Activated CD4-positive, alpha-beta memory T cell treated with anti-CD3 and anti-CD28 coated beads, Interleukin-2, amount 10 ng/mL, durations not matched to agents 7 days and 5 days (primary cell): Measurements from ENCODE around the gene ATP5ME. TPM values are rescaled to one million over a fixed set of nuclear protein-coding genes. Genes with fewer than 3 reads are reported as not detected.
"Not testable (repeated sequence)": the region's sequence is repeated elsewhere in the genome, so short reads cannot be mapped to it uniquely, and the experiment has no call there.

Source experiments
- CTCF ChIA-PET: fragments of 350-600 bp; sonication (Branson Sonifier 250); formaldehyde crosslinking; loops from one replicate; lab custom pipeline; 2021; ENCODE audit warnings: antibody characterized with exemption, inconsistent platforms; lab: Charles Lee
- POLR2A ChIA-PET: fragments of 350-600 bp; sonication (Branson Sonifier 250); formaldehyde crosslinking; loops from one replicate; lab custom pipeline; 2021; ENCODE audit warnings: antibody characterized with exemption; lab: Charles Lee
- DNase-seq: peaks from one replicate; pipeline ENCODE4 v3.0.0-alpha.2; 2020
- H3K27ac Mint-ChIP-seq: one replicate; pipeline ENCODE4 v1.8.0; 2021; ENCODE audit warnings: mild to moderate bottlenecking, mixed read lengths
- H3K27me3 Mint-ChIP-seq: one replicate; pipeline ENCODE4 v1.8.0; 2021; ENCODE audit warnings: mixed read lengths
- H3K36me3 Mint-ChIP-seq: one replicate; pipeline ENCODE4 v1.8.0; 2021; ENCODE audit warnings: low read depth, mixed read lengths
- H3K4me1 Mint-ChIP-seq: one replicate; pipeline ENCODE4 v1.8.0; 2021; ENCODE audit warnings: mixed read lengths
- H3K4me3 Mint-ChIP-seq: one replicate; pipeline ENCODE4 v1.8.0; 2021; ENCODE audit warnings: mild to moderate bottlenecking, mixed read lengths
- H3K9me3 Mint-ChIP-seq: one replicate; pipeline ENCODE4 v1.8.0; 2021; ENCODE audit warnings: mixed read lengths
- total RNA-seq, 2 experiments: library from RNA; stranded (reverse); gene quantifications; one replicate each; pipeline ENCODE4 v1.2.3, GENCODE V29; 2021

Gene ATP5ME
- total RNA-seq, 2 experiments from 2014 or later = 205 TPM

DNA sequence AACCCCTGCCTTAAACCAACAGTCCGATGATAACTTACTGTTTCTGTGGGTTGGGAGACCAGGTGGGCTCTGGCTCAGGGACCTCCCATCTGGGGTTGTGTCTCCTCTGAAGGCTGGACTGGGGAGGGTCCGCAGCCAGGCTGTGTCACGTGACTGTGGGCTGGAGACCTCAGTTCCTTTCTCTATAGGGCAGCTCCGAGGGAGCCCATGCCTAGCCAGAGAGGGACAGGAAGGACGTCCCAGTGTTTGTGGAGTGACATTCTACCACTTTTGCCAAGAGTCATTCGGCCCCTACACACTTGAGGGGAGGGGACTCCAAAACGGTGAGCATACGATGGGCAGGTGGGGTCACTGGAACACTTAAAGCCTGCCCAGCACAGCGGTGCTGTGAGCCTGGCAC, 36.0 kb upstream of the ATP5ME start:
- H3K36me3 Mint-ChIP-seq = peaks cover 26% of the 10 kb centered on the region
- POLR2A ChIA-PET = interaction anchor here (1.4 kb wide), 2 partner anchors 11 to 236 kb away, joined by 3 to 5 read pairs; no protein-coding TSS in a partner anchor
- CTCF ChIA-PET = interaction anchor here (1.0 kb wide), 1 partner anchor 33 kb away, joined by 3 read pairs; no protein-coding TSS in a partner anchor
- H3K4me3 Mint-ChIP-seq = no peak overlapping the region
- no peak for DNase-seq
- H3K27me3 Mint-ChIP-seq = no peaks in the 10 kb centered on the region
- H3K4me1 Mint-ChIP-seq = peaks cover 19% of the 10 kb centered on the region
- H3K27ac Mint-ChIP-seq = no peak overlapping the region
- H3K9me3 Mint-ChIP-seq = no peaks in the 10 kb centered on the region

DNA sequence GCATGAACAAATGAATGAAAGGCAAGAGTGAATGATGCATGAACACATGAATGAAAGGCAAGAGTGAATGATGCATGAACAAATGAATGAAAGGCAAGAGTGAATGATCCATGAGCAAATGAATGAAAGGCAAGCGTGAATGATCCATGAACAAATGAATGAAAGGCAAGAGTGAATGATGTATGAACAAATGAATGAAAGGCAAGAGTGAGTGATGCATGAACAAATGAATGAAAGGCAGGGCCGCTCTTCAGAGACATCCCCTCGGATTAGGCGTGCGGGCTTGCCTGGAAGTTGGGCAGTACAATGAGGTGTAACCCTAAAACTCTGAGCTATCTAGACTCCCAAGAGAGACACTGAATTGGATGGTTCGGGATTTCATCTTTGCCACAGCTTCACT, 35.3 kb upstream of the ATP5ME start:
- H3K9me3 Mint-ChIP-seq = no peaks in the 10 kb centered on the region
- CTCF ChIA-PET = interaction anchor here (0.9 to 1.0 kb wide), 2 partner anchors 13 to 33 kb away, joined by 3 read pairs; no protein-coding TSS in a partner anchor
- no peak for DNase-seq
- H3K4me3 Mint-ChIP-seq = no peak overlapping the region
- no peak overlapping the region for H3K27ac Mint-ChIP-seq
- POLR2A ChIA-PET = interaction anchor here (1.4 kb wide), 2 partner anchors 11 to 235 kb away, joined by 3 to 5 read pairs; no protein-coding TSS in a partner anchor
- H3K27me3 Mint-ChIP-seq = no peaks in the 10 kb centered on the region
- peaks cover 19% of the 10 kb centered on the region for H3K4me1 Mint-ChIP-seq
- peaks cover 23% of the 10 kb centered on the region for H3K36me3 Mint-ChIP-seq

DNA sequence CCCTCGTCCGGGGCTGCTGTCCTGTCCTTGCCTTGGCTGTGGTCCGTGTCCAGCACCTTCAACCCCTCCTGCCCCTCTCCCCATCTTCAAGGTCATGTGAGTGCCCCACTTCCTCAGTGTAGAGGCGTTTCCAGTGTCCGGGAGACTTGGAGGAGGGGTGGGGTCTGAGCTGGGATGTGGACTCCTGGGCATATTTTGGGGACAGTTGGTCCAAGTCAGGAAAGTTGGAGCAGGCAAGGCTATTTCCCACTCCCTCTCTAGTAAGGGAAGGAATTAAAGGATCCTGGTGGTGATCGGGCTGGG, 34.5 kb upstream of the ATP5ME start:
- Mint-ChIP-seq H3K36me3 (peaks cover 23% of the 10 kb centered on the region), H3K9me3 (no peaks in the 10 kb centered on the region), H3K4me1 (peaks cover 19% of the 10 kb centered on the region), H3K27ac (no peak overlapping the region), H3K27me3 (no peaks in the 10 kb centered on the region), H3K4me3 (no peak overlapping the region)
- CTCF ChIA-PET = no interaction called here
- POLR2A ChIA-PET = interaction anchor here (1.4 kb wide), 1 partner anchor 10 kb away, joined by 5 read pairs; no protein-coding TSS in a partner anchor
- no peak for DNase-seq

DNA sequence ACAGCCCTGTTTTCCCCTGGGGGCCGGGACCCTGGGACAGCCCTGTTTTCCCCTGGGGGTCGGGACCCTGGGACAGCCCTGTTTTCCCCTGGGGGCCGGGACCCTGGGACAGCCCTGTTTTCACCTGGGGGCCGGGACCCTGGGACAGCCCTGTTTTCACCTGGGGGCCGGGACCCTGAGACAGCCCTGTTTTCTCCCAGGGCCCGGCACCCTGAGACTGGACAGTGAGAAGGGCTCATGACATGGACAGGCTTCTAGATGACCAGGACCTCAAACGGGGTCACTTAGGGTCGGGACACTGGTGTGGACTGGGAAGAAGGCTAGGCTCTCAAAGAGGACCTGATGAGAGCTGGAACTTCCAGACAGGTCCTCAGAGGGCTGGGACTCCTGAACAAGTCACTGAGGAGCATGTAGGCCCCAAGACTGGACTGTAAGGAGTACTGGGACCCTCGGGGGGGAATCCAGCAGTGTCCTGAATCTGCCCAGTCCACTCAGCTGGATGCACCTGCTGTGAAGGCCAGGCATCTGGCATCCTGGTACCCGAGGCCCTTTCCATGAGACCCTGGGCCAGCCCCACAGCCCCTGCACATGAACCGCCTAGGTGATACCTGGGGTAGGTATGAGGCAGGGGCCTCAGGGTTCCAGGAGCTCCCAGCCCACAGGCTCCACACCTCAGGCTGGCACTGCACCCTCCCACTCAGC, 34.0 kb upstream of the ATP5ME start:
- Mint-ChIP-seq H3K9me3 (no peaks in the 10 kb centered on the region), H3K27me3 (no peaks in the 10 kb centered on the region), H3K27ac (no peak overlapping the region), H3K4me1 (peaks cover 19% of the 10 kb centered on the region), H3K36me3 (peaks cover 23% of the 10 kb centered on the region), H3K4me3 (no peak overlapping the region)
- no peak for DNase-seq
- POLR2A ChIA-PET = no interaction called here
- CTCF ChIA-PET = no interaction called here

DNA sequence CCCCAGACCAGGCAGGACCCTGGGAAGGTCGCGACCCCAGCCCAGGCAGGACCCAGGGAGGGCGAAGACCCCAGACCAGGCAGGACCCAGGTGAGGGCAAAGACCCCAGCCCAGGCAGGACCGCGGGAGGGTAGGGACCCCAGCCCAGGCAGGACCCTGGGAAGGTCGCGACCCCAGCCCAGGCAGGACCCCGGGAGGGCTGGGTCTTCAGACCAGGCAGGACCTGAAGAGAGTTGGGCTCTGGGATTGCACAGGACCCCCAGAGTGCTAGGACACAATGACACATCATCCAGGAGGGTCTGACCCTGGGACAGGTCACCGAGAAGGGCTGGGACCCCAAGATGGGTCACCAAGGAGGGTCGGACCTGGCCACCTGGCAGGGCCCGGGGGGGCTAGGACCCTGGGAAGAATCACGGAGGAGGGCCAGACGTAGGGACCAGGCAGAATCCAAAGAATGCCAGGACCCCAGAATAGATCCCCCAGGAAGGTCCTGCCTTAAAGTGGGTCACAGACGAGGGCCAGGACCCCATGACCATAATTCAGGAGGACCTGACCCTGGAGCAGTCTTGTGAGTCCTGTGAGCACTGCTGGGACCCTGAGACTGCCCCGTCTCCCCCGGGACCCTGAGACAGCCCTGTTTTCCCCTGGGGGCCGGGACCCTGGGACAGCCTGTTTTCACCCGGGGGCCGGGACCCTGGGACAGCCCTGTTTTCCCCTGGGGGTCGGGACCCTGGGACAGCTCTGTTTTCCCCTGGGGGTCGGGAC, 32.9 kb upstream of the ATP5ME start:
- H3K36me3 Mint-ChIP-seq = peaks cover 23% of the 10 kb centered on the region
- DNase-seq = no peak
- POLR2A ChIA-PET = no interaction called here
- H3K4me1 Mint-ChIP-seq = peaks cover 19% of the 10 kb centered on the region
- no peak overlapping the region for H3K4me3 Mint-ChIP-seq
- no peaks in the 10 kb centered on the region for H3K9me3 Mint-ChIP-seq
- CTCF ChIA-PET = no interaction called here
- H3K27me3 Mint-ChIP-seq = no peaks in the 10 kb centered on the region
- no peak overlapping the region for H3K27ac Mint-ChIP-seq

DNA sequence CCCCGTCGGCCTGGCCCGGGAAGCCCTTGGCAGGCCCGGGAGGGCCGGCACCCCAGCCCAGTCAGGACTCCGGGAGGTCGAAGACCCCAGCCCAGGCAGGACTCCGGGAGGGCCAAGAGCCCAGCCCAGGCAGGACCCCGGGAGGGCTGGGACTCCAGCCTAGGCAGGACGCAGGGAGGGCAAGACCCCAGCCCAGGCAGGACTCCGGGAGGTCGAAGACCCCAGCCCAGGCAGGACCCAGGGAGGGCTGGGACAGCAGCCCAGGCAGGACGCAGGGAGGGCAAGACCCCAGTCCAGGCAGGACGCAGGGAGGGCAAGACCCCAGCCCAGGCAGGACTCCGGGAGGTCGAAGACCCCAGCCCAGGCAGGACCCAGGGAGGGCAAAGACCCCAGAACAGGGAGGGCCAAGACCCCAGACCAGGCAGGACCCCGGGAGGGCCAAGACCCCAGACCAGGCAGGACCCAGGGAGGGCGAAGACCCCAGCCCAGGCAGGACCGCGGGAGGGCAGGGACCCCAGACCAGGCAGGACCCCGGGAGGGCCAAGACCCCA, 32.1 kb upstream of the ATP5ME start:
- H3K27me3 Mint-ChIP-seq, POLR2A ChIA-PET, CTCF ChIA-PET, H3K9me3 Mint-ChIP-seq, H3K27ac Mint-ChIP-seq, DNase-seq: not testable (repeated sequence)
- Mint-ChIP-seq H3K4me3 (peak overlapping the region; percentile 27), H3K4me1 (peaks cover 19% of the 10 kb centered on the region), H3K36me3 (peaks cover 23% of the 10 kb centered on the region)

DNA sequence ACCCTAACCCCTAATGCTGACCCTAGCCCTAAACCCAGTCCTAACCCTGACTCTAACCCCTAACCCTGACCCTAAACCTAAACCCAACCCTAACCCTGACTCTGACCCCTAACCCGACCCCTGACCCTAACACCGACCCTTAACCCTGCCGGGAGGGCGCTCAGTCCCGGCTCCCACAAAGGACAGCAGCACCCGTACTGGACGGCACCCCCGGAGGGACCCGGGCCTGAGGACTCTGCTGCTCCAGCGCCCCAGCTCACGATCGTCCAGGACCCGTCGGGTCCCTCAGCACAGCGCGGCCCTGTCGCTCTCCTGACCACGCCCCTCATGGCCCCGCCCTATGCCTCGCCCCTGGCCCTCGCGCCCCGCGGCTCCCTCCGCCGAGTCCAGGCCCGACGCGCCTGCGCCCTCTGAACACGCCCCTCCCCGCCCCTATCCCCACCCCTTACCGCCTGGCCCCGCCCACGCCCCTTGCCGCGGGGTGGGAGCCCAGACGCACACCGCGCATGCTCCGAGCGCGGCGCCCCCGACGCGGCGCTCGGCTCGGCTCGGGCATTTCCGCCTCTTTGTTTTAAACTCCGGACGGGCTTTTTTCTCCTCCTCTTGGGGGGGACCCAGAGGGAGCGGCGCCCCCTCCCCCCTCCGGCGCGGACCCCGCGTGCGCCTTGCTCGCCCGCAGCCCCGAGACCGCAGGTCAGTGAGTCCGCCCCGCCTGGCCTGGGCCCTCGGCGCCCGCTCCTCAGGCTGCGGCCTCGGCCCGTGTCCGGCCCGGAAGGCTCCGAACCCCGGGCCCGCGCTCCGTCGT, 31.4 kb upstream of the ATP5ME start, which contains the start of gene PCGF3:
Gene PCGF3 (plus strand): TSS at position 555 of the 805 bp plus-strand sequence. CDS start 27,849 bp downstream, outside the sequence.
- Mint-ChIP-seq H3K4me3 (peak within 1 kb of the TSS; percentile 76), H3K27me3 (no peaks in the 10 kb centered on the region), H3K4me1 (peaks cover 20% of the 10 kb centered on the region), H3K36me3 (peaks cover 19% of the 10 kb centered on the region), H3K27ac (peak within 1 kb of the TSS; percentile 74), H3K9me3 (no peaks in the 10 kb centered on the region)
- POLR2A ChIA-PET = no interaction called here
- CTCF ChIA-PET = no interaction called here
- peak; percentile 97 for DNase-seq

DNA sequence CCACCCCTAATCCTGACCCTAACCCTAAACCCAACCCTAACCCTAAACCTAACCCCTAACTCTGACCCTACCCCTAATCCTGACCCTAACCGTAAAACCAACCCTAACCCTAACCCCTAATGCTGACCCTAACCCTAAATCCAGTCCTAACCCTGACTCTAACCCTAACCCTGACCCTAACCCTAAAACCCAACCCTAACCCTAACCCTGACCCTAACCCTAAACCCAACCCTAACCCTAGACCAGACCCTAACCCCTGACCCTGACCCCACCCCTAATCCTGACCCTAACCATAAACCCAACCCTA, 30.8 kb upstream of the ATP5ME start:
- Mint-ChIP-seq H3K4me3 (peak overlapping the region; percentile 76), H3K36me3 (peaks cover 13% of the 10 kb centered on the region), H3K9me3 (no peaks in the 10 kb centered on the region), H3K27me3 (no peaks in the 10 kb centered on the region), H3K4me1 (peaks cover 22% of the 10 kb centered on the region), H3K27ac (no peak overlapping the region)
- ChIA-PET POLR2A (no interaction called here), CTCF (no interaction called here)
- DNase-seq = no peak

DNA sequence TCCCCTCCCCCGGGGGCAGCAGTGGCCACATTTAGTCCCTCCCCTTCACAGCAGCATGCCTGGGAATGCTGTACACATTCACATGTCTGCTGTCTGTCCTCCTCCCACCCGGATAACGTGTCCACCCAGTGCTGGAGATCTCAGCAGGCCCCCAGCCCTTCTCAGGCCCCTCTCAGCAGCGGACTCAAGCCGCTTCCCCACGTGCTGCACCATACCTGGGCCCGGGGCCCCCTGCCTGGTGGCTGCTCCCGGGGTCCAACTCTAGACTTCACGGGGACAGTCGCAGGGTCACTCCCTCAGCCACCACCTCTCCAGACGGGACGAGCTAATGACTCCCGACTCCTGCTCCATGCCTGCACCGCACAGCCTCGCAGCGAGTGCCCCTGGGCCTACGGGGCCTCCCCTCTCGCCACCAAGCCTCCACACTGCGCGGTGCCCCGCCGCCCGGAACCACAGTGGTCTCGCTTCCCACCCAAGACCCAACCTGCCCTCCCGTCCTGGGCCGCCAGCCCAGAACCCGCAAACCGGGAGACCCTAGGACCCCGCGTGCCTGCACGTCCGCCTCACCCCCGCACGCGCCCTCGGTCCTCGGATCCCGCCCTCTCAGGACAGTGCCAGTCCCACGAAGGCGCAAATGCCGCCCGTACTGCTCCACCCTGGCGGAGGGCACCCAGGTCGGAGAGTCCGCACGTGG, 30.3 kb upstream of the ATP5ME start:
- H3K9me3 Mint-ChIP-seq = no peaks in the 10 kb centered on the region
- H3K27ac Mint-ChIP-seq = no peak overlapping the region
- ChIA-PET POLR2A (no interaction called here), CTCF (no interaction called here)
- H3K36me3 Mint-ChIP-seq = peaks cover 7% of the 10 kb centered on the region
- no peak for DNase-seq
- peaks cover 23% of the 10 kb centered on the region for H3K4me1 Mint-ChIP-seq
- no peak overlapping the region for H3K4me3 Mint-ChIP-seq
- no peaks in the 10 kb centered on the region for H3K27me3 Mint-ChIP-seq

DNA sequence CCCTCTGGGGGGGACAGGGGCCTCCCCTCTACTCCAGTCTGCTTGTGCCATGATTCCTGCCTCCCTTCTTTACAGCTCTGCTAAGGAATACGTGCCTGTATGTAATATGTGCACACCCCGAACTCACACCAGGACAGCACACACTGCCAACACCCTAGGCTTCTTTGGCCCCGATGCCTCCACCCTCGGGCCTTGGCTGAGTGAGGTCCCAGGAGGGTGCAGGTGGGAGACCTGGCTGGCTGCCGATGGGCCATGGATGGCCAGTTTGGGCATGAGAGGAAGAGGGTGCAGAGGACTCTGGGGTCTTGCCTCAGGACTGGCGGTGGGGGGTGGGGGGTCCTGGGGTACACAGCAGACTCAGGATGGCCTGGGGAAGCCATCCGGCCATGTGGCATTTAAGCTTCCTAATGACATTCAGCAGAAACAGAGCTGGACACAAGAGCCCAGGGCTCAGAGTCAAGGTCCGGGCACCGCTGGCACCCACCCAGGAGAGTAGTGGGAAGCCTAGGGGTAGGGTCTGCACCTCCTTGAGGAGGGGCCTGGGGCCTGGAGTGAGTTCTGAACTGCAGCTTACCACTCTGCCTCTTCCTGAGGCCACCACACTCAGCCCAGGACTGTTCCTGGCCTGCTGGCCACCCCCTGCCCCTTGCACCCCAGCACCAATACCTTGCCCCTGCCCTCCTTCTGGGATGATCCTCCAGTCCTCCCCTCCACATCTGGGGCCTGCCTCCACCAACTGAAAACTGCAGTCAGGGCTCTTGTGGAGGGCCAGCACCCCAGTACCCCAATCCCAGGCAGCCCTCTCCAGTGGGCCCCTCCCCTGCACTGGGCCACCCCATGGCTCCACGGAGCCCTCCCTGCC, 29.5 kb upstream of the ATP5ME start:
- H3K27me3 Mint-ChIP-seq = no peaks in the 10 kb centered on the region
- CTCF ChIA-PET = no interaction called here
- H3K27ac Mint-ChIP-seq = no peak overlapping the region
- DNase-seq = no peak
- peaks cover 23% of the 10 kb centered on the region for H3K4me1 Mint-ChIP-seq
- POLR2A ChIA-PET = no interaction called here
- H3K36me3 Mint-ChIP-seq = peaks cover under 1% of the 10 kb centered on the region
- H3K9me3 Mint-ChIP-seq = no peaks in the 10 kb centered on the region
- no peak overlapping the region for H3K4me3 Mint-ChIP-seq

DNA sequence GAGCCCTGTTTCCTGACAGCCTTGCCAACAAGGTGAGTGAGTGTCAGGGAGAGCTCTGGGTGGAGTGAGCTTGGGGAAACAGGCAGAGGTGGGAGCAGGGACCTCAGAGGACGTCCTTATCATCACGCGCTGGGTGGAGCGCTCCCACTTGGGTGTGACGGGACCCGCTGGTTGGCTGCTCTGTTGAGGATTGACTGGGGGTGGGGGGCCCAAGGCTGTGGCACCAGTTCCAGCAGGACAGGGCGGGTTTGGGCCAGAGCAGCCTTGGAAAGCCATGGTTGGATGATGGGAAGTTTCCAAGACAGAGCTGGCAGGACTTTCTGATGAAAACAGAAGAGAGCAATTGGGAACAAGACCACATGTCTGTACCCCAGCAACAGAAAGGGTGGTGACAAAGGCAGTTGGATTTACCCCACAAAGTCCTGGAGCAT, 28.6 kb upstream of the ATP5ME start:
- Mint-ChIP-seq H3K4me1 (peaks cover 24% of the 10 kb centered on the region), H3K27me3 (no peaks in the 10 kb centered on the region), H3K36me3 (no peaks in the 10 kb centered on the region), H3K4me3 (no peak overlapping the region), H3K9me3 (no peaks in the 10 kb centered on the region), H3K27ac (no peak overlapping the region)
- ChIA-PET CTCF (no interaction called here), POLR2A (no interaction called here)
- DNase-seq = no peak
